HG03469 (cell line): ENCODE results near the gene ITGB4.

Experiments used
- ATAC-seq: cut with Tn5 transposase; IDR thresholded peaks from one replicate; pipeline ENCODE4 v1.9.1; 2021; ENCODE audit warnings: mild to moderate bottlenecking, moderate library complexity, moderate number of reproducible peaks; ENCODE audit not compliant: unreplicated experiment

Gene ITGB4

GRCh38 chr17:75720656-75721462 is at the start of gene ITGB4:
Gene ITGB4 (plus strand): TSS chr17:75721459. CDS start chr17:75724704, 3,245 bp downstream.
- no peak for ATAC-seq

GRCh38 chr17:75672011-75672410 is 49.2 kb upstream of the ITGB4 start:
- ATAC-seq = no peak

GRCh38 chr17:75673487-75673886 is 47.8 kb upstream of the ITGB4 start:
- ATAC-seq = no peak

GRCh38 chr17:75676461-75676860 is 44.8 kb upstream of the ITGB4 start:
- no peak for ATAC-seq

GRCh38 chr17:75679706-75680211 is 41.5 kb upstream of the ITGB4 start:
- no peak for ATAC-seq

- no peak for ATAC-seq
These were observed 40.8 kb upstream of the ITGB4 start for GRCh38 chr17:75680431-75680830.

GRCh38 chr17:75681289-75681688 is 40.0 kb upstream of the ITGB4 start:
- ATAC-seq = no peak

GRCh38 chr17:75683583-75683982 is 37.7 kb upstream of the ITGB4 start:
- no peak for ATAC-seq

GRCh38 chr17:75684249-75684648 is 37.0 kb upstream of the ITGB4 start:
- ATAC-seq = no peak

GRCh38 chr17:75684924-75685323 is 36.3 kb upstream of the ITGB4 start:
- ATAC-seq = no peak

- no peak for ATAC-seq
These were observed 35.8 kb upstream of the ITGB4 start for GRCh38 chr17:75685499-75685898.

GRCh38 chr17:75688209-75688825 is 32.9 kb upstream of the ITGB4 start:
- ATAC-seq = no peak

GRCh38 chr17:75689441-75689873 is 31.8 kb upstream of the ITGB4 start:
- no peak for ATAC-seq

GRCh38 chr17:75691371-75691791 is 29.9 kb upstream of the ITGB4 start:
- no peak for ATAC-seq

- ATAC-seq = no peak
These were observed 29.2 kb upstream of the ITGB4 start for GRCh38 chr17:75691801-75692626.

- ATAC-seq = no peak
These were observed 28.3 kb upstream of the ITGB4 start for GRCh38 chr17:75692976-75693375.

- ATAC-seq = no peak
These were observed 27.5 kb upstream of the ITGB4 start for GRCh38 chr17:75693500-75694481.

- ATAC-seq = no peak
These were observed 26.7 kb upstream of the ITGB4 start for GRCh38 chr17:75694536-75694935.

- ATAC-seq = no peak
These were observed 26.0 kb upstream of the ITGB4 start for GRCh38 chr17:75695141-75695829.
